ENCODE data around the gene YIF1A.
"Not testable (repeated sequence)": the region's sequence is repeated elsewhere in the genome, so short reads cannot be mapped to it uniquely, and the experiment has no call there.

The YIF1A gene

DNA sequence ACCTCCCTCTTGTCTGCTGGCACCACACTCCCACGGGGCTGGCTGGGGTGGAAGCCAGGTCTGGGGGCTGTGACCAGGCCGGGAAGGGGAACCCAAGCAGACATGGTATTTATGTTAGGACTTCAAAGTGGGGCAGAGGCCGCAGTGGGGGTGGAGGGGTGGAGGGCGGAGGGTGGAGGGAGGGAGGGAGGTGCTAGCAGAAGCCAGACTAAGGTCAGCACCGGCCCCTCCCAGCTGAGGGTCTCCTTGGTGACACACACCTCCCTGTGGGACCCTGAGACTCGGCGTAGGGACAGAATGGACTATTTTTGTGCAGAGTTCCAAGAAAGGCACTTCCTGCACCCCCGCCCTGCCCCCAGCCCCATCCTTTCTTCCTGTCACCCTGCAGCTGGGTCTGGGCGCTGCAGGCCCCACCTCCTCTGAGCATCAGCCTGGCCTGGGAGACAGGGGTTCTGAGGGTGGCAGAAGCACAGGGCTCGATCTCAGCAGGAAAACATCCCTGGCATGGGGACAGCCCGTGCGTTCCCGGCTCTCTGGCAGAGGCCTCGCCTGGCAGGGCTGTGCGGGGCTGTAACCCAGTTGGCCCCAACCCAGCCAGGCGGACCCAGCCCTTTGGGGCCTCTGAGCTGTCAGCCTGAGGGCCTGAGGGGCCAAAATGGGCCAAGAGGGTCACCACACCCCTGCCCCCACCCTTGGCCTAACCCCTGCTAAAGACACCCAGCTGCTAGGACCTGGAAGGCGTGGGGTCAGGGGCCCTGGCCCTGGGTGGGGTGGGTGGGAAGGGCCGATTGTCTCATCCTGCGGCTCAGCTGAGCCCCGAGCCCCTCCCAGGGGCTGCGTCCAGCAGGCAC, 37.5 kb upstream of the YIF1A start:
- DNase-seq = no peak

DNA sequence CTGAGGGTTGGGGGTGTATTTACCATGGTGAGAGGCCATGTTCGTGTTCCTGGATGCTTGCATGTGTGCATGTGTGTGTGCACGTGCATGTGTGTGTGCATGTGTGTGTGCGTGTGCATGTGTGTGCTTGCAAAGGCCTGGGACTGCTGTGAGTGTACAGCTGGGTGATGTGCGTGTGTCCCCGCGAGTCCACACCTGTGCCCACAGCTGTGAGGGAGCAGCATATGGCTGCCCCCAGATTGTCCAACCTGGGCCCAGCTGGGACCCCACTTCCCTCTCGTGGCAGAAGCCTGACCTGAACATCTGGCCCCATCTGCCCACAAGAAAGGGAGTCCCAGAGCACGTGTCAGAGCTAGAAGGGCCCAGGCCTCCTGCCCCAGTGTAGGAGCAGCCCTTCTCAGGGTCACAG, 36.3 kb upstream of the YIF1A start:
- no peak for DNase-seq

DNA sequence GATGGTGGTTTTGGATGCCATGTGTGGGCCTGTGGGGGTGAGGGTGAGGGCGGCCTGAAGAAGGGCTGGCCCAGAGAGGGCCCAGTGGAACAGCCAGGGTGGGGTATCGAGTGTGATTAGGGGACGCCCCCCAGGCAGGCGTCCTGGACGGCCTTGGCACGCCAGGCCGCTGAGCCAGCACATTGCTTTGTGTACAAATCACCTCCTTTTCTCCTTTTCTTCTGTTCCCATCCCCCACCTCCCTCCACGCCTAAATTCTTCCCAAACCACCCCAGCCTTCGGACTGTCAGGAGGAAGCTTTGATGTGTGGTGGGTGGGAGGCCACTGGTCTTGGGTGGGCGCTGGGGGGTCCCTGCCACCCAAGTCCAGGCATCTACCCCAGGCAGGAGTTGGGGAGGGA, 35.7 kb upstream of the YIF1A start:
- DNase-seq = no peak

DNA sequence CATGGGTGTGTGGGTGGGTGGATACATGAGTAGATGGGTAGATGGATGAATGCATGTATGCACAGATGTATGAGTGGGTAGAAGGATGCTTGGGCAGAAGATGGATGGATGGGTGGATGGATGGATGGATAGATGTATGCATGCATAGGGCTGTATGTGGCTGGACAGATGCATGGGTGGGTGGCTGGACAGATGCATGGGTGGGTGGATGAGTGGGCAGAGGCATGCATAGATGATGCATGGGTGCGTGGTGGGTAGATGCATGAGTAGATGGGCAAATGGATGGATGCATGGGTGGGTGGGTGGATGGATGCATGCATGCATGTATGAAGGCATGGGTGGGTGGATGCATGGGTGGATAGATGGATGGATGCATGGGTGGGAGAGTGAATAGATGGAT, 34.7 kb upstream of the YIF1A start:
- DNase-seq = no peak

DNA sequence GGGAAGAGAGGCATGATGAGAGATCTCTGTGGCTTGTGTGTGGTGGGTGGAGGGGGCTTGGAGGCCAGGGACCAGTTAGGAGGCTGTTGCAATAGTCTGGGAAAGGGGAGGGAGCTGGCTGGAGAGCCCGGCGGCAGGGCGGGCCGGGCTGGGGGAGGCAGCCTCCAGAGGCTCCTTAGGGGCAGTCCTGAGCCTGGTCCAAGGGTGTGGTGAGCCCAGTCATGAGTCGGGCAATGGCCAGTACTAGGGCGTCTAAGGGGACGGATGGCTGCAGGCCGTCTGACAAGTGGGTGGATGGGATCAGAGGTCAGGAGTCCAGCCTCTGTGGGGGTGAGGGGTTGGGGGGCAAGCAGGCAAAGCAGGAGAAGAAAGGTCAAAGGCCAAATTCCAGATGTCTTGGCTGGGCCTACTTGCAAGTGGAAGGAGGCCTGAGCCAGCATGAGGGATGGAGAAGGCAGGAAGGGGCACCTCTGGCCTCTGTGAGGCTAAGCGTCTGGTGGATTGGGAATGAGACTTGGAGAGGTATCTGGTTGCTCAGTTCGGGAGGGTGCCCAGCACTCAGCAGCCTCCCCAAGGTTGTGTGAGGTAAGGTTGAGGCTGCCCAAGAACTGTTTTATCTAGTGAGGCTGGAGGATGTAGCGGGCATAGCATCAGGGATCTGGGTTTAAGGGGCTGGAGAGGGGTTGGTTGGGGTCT, 33.9 kb upstream of the YIF1A start:
- no peak for DNase-seq

DNA sequence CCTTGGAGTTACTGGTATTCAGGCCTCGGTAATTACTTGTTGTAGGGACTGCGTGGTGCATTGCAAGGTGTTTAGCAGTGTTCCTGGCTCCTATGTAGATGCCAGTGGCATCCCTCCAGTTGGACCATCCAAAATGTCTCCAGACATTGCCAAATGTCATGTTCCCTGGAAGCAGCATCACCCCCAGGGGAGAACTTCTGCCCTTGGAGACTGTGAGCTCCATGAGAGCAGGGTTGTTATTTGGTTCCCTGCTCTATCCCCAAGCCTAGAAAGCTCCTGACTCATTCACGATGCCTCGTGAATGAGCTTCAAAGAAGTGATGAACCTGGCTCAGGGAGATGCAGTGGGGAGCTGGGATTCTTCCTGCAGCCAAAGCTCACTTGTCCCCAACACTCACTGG, 32.7 kb upstream of the YIF1A start:
- DNase-seq = no peak

DNA sequence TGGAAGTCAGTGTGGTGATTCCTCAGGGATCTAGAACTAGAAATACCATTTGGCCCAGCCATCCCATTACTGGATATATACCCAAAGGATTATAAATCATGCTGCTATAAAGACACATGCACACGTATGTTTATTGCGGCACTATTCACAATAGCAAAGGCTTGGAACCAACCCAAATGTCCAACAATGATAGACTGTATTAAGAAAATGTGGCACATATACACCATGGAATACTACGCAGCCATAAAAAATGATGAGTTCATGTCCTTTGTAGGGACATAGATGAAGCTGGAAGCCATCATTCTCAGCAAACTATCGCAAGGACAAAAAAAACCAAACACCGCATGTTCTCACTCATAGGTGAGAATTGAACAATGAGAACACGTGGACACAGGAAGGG, 31.8 kb upstream of the YIF1A start:
- DNase-seq = not testable (repeated sequence)

DNA sequence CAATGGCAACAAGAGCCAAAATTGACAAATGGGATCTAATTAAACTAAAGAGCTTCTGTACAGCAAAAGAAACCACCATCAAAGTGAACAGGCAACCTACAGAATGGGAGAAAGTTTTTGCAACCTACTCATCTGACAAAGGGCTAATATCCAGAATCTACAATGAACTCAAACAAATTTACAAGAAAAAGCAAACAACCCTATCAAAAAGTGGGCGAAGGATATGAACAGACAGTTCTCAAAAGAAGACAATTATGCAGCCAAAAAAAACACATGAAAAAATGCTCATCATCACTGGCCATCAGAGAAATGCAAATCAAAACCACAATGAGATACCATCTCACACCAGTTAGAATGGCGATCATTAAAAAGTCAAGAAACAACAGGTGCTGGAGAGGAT, 31.3 kb upstream of the YIF1A start:
- not testable (repeated sequence) for DNase-seq

DNA sequence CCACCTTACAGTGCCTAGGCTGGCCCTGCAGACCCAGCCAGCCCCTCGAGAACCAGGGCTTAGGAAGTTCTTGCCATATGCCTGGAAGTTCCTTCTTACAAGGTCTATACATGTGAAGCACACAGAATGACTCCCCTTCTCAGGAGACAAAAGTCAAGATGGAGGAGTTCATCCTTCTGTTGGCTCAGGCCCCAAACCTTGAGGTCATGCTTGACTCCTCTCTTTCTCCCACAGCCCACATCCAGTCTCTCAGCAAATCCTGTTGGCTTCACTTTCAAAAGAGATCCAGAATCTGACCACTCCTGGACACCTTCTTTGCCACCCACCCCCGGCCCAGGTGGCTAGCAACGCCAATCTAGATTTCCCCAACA, 29.6 kb upstream of the YIF1A start:
- no peak for DNase-seq

DNA sequence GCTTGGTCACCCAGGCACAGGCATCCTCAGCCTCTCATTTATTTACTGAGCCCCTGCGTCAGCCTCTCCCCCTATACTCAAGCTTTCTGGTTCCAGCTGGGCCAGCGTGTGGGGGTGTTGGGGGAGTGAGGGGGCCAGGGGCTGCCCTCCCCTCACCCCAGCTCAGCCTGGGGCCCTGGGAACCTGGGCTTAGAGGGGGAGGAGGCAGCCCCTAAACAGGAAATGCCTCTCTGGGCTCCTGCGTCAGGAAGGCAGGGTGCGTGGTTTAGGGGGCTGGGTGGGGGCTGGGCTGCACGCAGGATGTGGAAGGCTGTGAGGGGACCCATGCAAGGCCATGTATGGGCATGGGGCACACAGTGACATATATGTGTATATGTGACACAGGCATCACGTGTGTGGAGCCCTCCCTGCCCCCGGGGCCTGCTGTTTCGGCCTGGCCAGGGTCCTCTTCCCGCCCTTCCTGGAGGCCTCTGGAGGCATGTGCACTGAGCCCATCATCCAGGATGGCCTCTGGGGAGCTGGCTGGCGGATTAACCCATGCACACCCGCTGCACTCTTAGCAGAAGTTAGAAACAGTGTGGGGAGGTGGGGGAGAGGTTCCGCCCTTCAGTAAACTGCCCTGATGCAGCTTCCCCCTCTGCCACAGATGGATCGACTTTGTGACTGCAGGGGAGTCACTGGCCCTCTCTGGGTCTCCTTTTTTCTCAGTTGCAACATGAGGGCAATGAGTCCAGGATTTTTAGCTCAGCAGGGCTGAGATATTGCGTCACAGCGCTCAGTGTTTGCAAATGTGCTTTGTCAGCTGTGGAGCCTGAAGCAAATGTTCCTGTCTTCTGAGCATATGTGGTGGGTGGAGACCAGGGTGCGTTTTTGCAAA, 29.0 kb upstream of the YIF1A start:
- no peak for DNase-seq

DNA sequence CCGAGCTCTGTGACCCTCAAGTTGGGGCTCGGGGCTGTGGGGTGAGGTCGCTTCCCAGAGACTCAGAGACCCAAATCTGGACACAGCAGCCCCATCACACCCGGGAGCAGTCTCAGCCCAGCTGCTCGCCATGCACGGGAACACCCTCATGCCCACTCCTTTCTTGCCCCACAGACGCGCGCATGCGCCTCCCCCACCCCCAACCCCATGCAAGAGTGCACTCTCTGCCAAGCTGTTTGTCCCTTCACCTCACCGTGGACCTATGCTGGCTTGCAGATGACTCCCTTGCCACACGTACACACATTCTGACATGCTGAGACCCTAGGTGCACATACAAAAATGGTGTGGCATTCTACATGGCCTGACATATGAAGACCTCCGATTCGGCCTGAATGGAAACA, 28.4 kb upstream of the YIF1A start:
- DNase-seq = no peak

DNA sequence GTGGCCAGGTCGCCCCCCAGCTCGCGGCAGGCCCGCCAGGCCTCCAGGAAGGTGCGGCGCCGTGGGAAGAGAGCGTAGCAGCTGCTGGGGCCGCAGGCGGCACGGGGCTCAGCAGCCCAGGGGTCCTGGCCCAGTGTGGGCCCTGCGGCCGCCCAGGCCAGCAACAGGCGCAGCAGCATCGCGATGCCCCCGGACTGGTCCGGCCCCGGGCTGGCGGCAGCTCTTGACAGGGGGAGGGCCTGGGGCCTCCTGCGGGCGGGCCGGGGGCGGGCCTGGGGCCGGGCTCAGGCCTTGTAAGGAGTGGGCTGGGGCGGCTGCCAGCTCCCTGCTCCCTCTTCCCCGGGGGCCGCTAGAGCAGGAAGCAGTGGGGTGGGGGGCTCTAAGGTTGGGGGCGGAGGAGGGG, 27.9 kb upstream of the YIF1A start, which contains the start of gene CD248:
TSS of gene CD248 (minus strand) at position 196 of the 403 bp plus-strand sequence. CDS start at position 179, 17 bp downstream.
- DNase-seq = no peak

DNA sequence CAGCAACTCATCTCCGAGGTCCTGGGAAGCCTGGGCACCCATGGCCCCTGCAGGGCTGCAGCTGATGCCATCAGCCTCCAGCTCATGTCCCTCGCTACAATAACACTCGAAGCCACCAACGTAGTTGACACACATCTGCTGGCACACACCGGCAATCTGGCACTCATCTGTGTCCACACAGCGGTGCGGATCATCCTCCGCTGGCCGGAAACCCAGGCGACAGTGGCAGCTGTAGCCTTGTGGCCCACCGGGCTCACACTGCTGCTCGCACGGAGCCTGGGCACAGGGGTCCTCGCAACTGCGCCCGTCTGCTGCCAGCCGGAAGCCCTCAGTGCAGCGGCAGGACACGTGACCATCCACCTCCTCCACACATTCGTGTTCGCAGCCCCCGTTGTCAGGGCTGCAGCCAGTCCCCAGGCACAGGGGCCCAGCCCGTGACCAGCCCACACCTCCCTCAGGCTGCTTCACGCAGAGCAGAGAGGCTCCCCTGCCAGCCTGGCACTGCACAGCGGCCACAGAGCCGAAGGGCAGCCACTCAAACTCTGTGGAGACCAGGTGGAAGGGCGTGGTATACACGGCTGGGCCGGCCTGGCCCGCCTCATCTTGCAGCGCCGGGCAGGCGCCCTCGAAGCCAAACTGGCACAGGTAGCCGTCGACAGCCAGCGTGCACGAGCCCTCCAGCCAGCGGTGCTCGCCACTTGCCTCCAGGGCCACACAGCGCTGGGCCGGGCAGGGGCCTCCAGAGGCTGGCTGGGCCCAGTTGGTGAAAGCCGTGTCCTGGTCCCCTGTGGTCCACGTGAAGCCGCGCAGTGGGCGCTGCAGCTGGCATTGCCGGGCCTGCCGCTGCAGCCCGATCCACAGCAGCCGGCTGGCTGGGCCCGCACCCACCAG, 27.2 kb upstream of the YIF1A start:
- DNase-seq = no peak

DNA sequence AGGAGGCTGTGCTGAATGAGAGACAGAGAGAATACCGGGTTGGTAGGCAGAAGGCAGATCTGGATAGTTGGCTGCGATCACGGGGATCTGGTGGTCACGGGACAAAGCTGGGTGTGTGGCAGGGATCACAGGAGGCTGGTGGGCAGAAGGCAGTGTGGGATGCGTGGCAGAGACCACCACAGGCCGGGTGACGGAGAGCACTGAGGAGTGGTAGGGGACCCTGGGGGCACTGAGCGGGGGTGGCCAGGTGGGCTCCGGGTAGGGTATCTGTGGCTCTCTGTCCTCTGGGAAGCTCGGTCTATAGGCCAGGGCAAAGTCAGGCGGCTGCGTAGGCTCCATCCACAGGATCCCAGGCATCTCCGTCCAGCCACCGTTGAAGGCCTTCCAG, 26.5 kb upstream of the YIF1A start:
- no peak for DNase-seq

DNA sequence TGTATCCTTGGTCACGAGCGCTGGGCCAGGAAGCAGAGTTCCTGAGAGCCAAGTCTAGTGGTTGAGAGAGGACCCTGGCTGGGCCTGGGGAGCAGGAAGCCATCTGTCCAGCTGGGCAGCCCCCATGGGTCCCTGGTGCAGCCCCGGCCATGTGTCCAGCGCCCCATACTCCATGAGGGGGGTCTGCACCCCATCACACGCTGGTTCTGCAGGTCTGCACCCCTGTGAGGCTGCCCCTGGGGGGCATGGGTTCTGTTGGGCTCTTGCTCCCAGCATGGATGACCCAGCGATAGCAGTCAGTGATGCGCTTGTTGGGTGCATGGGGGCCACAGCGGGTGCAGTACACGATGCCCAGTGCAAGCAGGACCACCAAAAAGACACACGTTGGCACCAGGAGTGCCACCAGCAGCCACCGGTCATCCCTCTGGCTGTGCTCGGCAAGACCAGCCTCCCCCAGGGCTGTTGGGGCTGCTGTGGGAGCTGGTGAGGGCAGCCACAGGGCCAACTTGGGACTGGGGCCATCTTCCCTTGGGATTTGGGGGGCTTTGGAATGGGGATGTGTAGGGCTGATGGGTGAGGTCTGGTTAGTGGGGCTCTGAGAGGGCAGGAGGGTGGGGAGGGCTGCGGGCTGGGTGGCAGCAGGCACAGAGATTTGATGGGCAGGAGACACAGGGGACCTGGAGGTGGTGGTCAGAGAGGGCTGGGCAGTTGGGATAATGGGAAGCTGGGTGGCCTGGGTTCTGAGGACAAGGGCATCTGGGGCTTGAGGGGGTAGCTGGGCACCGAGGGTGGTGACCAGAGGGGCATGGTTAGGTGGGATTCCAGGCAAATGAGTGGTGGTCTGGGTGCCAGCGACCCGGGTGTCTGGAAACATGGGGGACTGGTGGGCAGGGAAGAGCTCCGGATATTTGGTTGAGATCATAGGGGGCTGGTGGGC, 25.9 kb upstream of the YIF1A start:
- no peak for DNase-seq

DNA sequence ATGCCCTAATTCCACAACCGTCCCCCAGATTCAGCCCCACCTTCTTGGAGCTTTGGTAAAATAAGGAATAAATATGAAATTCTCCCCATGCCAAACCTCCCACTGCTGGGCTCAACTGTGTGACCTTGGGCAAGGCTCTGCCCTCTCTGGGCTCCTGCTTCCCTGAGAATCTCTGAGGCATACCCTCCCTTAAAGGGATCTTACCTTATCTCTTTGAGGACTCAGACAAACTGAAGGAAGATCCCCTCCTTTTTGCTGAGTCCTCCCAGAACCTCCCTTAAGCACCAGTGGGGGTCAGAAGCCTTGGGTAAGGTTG, 25.2 kb upstream of the YIF1A start:
- no peak for DNase-seq

DNA sequence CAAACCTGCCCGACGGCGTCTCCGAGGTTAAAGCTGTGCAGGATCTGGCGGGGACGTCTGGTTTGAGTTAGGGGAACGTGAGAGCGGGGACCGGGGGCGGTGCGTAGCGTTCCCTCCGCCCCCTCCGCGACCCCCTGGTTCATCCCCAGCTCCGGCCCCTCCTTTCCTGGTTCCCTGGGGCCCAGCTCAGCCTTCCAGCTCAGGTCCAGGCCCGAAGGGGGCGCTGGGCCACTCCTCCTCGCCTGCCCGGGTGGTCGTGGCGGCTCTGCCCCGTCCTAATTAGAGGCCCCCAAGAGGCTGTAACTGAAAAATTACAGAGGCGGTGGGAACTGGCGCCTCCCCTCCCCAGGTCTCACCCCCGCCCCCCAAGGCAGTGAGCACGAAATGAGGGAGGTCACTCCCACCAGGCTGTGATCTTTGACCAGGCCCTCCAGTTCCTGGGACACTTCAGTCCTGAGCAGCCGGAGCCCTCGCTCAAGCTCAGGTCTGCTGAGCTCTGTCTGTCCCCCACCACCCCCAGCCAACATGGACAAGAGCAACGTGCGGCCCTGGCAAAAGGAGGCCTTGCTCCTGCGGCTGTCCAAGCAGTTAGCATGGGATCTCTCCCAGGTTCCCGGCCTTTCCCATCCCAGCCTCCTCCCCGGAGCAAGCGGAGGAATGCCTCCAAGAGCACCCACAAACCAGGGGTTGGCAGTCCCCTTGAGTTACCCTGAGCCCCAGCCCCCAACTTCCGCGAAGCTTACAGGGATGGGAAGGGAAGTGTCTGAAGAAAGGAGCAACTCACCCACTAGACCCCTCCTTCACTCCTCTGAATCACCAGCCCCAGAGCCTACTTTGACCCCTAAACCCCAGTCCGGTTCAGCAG, 24.6 kb upstream of the YIF1A start:
- DNase-seq = no peak

DNA sequence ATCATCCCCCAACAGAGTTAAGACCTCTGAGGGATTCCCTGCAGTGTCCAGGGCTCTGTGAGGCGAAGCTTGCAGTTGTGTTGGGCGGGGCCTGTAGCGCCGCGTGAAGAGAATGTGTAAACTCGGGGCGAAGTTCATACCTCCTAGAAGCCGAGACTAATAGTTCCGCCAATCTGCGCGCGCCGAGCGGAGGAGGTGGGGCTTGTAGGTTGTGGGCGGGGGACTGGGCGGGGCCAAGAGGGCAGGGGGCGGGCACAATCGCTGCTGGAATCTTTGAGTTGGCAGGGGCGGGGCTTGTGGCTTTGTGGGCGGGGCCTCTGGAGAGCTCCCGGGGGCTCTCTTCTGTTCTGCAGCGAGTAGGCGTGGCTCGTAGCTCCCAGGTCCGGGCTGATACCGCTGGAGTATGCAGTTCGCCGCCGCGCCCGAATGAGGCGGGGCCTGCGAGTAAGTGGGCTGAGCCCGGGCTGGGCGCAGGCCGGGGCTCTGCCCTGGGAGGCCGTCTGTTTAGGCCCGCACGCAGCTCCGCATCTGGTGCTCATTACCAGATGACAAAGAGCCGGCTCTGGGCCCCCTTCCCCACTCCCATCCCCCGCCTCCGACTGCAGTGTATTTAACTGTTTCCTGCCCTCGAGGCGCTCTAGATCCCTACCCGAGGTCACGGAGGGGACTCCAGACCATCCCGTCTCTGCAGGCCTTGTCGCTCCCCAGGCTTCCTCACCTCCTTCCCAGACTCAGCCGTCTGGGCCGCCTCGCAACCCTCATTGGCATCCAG, 23.8 kb upstream of the YIF1A start:
- peak; percentile 86 for DNase-seq

DNA sequence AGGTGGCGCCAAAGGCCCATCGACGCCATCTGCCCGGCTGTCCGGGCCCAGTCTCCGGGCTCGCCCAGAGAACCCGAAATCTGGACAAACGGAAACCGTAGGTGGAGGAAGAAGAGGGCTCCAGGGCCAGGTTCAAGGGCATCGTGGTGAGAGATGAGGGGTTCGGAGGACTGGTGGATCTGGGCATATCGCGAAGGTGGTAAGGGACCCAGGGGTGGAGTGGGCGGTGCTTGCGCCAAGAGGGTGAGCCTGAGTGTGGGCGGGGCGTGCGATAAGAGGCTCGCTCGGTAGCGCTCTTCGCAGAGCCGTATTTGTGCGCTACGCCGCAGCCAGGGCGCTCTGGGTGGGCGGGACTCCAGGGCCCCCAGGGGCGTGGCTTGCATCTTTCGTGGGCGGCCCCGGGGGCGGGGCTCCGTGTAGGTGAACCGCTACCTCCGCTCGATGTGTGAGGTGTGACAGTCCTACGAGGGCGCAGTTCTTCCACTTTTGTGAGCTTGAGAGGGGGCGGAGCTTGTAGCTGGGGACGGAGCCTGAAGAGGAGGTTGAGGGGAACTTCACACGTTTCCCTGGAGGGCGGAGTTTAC, 23.1 kb upstream of the YIF1A start:
- peak; percentile 88 for DNase-seq

All from DMS79 treated with DMSO at 0.1 percent for 48 hours (cell line).